Panc1 (cell line): Measurements from ENCODE around the gene ADCY4. TPM values are rescaled to one million over a fixed set of nuclear protein-coding genes. Genes with fewer than 3 reads are reported as not detected.
A peak's percentile ranks its signal among the peaks of the same experiment; 100 is the strongest.

Experiments
- ATAC-seq: fragments of 200-7000 bp; cut with Tn5 transposase; 2 replicates; pipeline ENCODE4 v1.9.1; 2020; ENCODE audit warnings: mild to moderate bottlenecking, moderate library complexity
- BruUV-seq: library from RNA; stranded (reverse); fragments of 400-500 nt; replicated peaks from 2 replicates; lab custom pipeline; 2021; lab: Mats Ljungman, UMichigan
- CTCF ChIA-PET: fragments of 300-600 bp; sonication (Branson Sonifier 250); formaldehyde crosslinking; loops from one replicate; lab custom pipeline; 2022; ENCODE audit warnings: antibody characterized with exemption; lab: Charles Lee
- POLR2A ChIA-PET: fragments of 300-600 bp; sonication (Branson Sonifier 250); formaldehyde crosslinking; loops from one replicate; lab custom pipeline; 2022; ENCODE audit warnings: antibody characterized with exemption; lab: Charles Lee
- DNase-seq: peaks from one replicate; pipeline ENCODE4 v3.0.0-alpha.2; 2010; ENCODE audit warnings: low read depth, low spot score
- H3K27ac ChIP-seq: 2 replicates; pipeline ENCODE4 v1.5.1; 2011; ENCODE audit warnings: mild to moderate bottlenecking, low read length, inconsistent platforms
- H3K27me3 ChIP-seq: fragments of 200-500 bp; sonication (Bioruptor generic); 2 replicates; pipeline ENCODE4 v1.6.0; 2014; ENCODE audit warnings: low read length, inconsistent platforms; ENCODE audit not compliant: control insufficient read depth, insufficient read depth
- H3K36me3 ChIP-seq: fragments of 200-500 bp; sonication (Bioruptor generic); 2 replicates; pipeline ENCODE4 v1.5.1; 2014; ENCODE audit warnings: inconsistent platforms, mild to moderate bottlenecking, low read length, moderate library complexity; ENCODE audit not compliant: control insufficient read depth, insufficient read depth
- H3K4me1 ChIP-seq: 2 replicates; pipeline ENCODE4 v1.5.1; 2011; ENCODE audit warnings: inconsistent platforms, mild to moderate bottlenecking, low read length, moderate library complexity; ENCODE audit not compliant: control insufficient read depth, insufficient read depth
- H3K4me3 ChIP-seq, 2 experiments: 2 replicates each; pipeline ENCODE4 v1.5.1; 2011 to 2012; ENCODE audit warnings: low read depth in 2 of 2, low read length in 2 of 2, mild to moderate bottlenecking in 2 of 2, inconsistent platforms in 1 of 2, moderate library complexity in 1 of 2
- H3K9me3 ChIP-seq: fragments of 200-500 bp; sonication (Bioruptor generic); 2 replicates; pipeline ENCODE4 v1.5.1; 2014; ENCODE audit warnings: low read depth, mild to moderate bottlenecking, inconsistent platforms, low read length, moderate library complexity; ENCODE audit not compliant: control insufficient read depth, insufficient read depth
- CTCF ChIP-seq: fragments of 450-650 bp; IDR thresholded peaks from 2 replicates; pipeline ENCODE4 v1.5.1; 2017; ENCODE audit warnings: mild to moderate bottlenecking
- POLR2AphosphoS5 ChIP-seq: IDR thresholded peaks from 2 replicates; pipeline ENCODE4 v1.6.1; 2012; ENCODE audit warnings: mild to moderate bottlenecking, low read depth, low read length, moderate library complexity
- REST ChIP-seq, 2 experiments: IDR thresholded peaks; 2 replicates each; pipeline ENCODE4 v1.6.1; 2011 to 2012; ENCODE audit warnings: low read depth in 2 of 2, control low read depth in 1 of 2, low read length in 1 of 2, mild to moderate bottlenecking in 1 of 2, moderate library complexity in 1 of 2; ENCODE audit not compliant: insufficient read depth in 1 of 2
- SIN3A ChIP-seq: IDR thresholded peaks from 2 replicates; pipeline ENCODE4 v1.6.1; 2012; ENCODE audit warnings: low read depth, mild to moderate bottlenecking, low read length, moderate library complexity, borderline replicate concordance; ENCODE audit not compliant: insufficient read depth
- TCF7L2 ChIP-seq: IDR thresholded peaks from 2 replicates; pipeline ENCODE4 v1.6.1; 2011; ENCODE audit warnings: mild to moderate bottlenecking, low read depth, low read length, inconsistent platforms
- in situ Hi-C: cut with HindIII; loops from 2 replicates; pipeline ENCODE4 v1.10.0; 2016; ENCODE audit warnings: low sequenced_read_pairs, low pct_unique_long_range_greater_than_20kb
- intact Hi-C: fragments of 100-400 bp; cut with micrococcal nuclease; formaldehyde crosslinking; loops from one replicate; pipeline ENCODE4 v1.10.0; 2022; ENCODE audit not compliant: unreplicated experiment
- total RNA-seq: library from RNA; stranded (reverse); gene quantifications from one replicate; pipeline ENCODE4 v1.2.1, GENCODE V29; 2021; ENCODE audit not compliant: unreplicated experiment

Gene ADCY4
- total RNA-seq, 1 experiment from 2014 or later, result 0.21 TPM

- H3K27ac ChIP-seq, result no peak overlapping the region
- H3K4me1 ChIP-seq, result peaks cover 7% of the 10 kb centered on the region; the same call in 1 of the 2 replicates
- no peaks in the 10 kb centered on the region for H3K9me3 ChIP-seq
- no TSS peak for BruUV-seq
- H3K27me3 ChIP-seq, result no peaks in the 10 kb centered on the region
- ATAC-seq, result no peak
- POLR2A ChIA-PET, result no interaction called here
- H3K36me3 ChIP-seq, result peaks cover 9% of the 10 kb centered on the region; the same call in 1 of the 2 replicates
- CTCF ChIA-PET, result no interaction called here
- intact Hi-C loops (no loop called here), in situ Hi-C loops (no loop called here)
- DNase-seq, result no peak
- H3K4me3 ChIP-seq, result no peak overlapping the region
- TF ChIP-seq SIN3A (no peak), TCF7L2 (no peak), POLR2AphosphoS5 (no peak), REST (IDR thresholded peaks at IDR 0.05; ENCODE audit: insufficient read depth in 1 of 2, low read depth in 2 of 2, low read length in 1 of 2) (no peak), CTCF (no peak)
Measured at GRCh38 chr14:24304019-24304387, 30.9 kb downstream of the ADCY4 start.

- POLR2A ChIA-PET, result interaction anchor here (0.6 to 0.7 kb wide), 3 partner anchors 53 to 58 kb away, joined by 3 to 4 read pairs (median 3); partner anchors contain the start of gene TINF2
- Histone ChIP-seq H3K27ac (peak overlapping the region; percentile 77), H3K9me3 (no peaks in the 10 kb centered on the region), H3K27me3 (no peaks in the 10 kb centered on the region), H3K36me3 (peaks cover 9% of the 10 kb centered on the region; the same call in 1 of the 2 replicates), H3K4me1 (peaks cover 7% of the 10 kb centered on the region; the same call in 1 of the 2 replicates), H3K4me3 (peak overlapping the region; percentile 89 to 92)
- DNase-seq (no peak), ATAC-seq (no peak)
- CTCF ChIA-PET, result interaction anchor here (0.6 kb wide), 1 partner anchor 69 kb away, joined by 12 read pairs; no protein-coding TSS in a partner anchor
- in situ Hi-C loops (no loop called here), intact Hi-C loops (no loop called here)
- TF ChIP-seq CTCF (no peak), TCF7L2 (no peak), POLR2AphosphoS5 (no peak), REST (IDR thresholded peaks at IDR 0.05; ENCODE audit: insufficient read depth in 1 of 2, low read depth in 2 of 2, low read length in 1 of 2) (no peak), SIN3A (no peak)
- no TSS peak for BruUV-seq
Measured at GRCh38 chr14:24300326-24300980, 34.4 kb downstream of the ADCY4 start.
